GM23338 (cell line): ENCODE data around the gene FEM1B. TPM values are rescaled to one million over a fixed set of nuclear protein-coding genes. Genes with fewer than 3 reads are reported as not detected.

Experiments used
- ATAC-seq: fragments of 200-7000 bp; cut with Tn5 transposase; 3 replicates; pipeline ENCODE4 v1.9.1; 2020
- DNase-seq: peaks from one replicate; pipeline ENCODE4 v3.0.0-alpha.2; 2015; ENCODE audit warnings: low spot score
- H2AFZ ChIP-seq: fragments of 200-600 bp; sonication (generic); 2 replicates; pipeline ENCODE4 v1.8.0; 2016; ENCODE audit warnings: antibody characterized with exemption, mild to moderate bottlenecking, moderate library complexity
- H3F3A ChIP-seq: fragments of 200-600 bp; sonication (generic); replicated peaks from 2 replicates; pipeline ENCODE4 v1.8.0; 2017; ENCODE audit warnings: antibody characterized with exemption, mixed run types, low read depth
- H3K27ac ChIP-seq: fragments of 200-600 bp; sonication (generic); 2 replicates; pipeline ENCODE4 v1.6.1; 2016; ENCODE audit warnings: low read depth
- H3K27me3 ChIP-seq: fragments of 200-600 bp; sonication (generic); 2 replicates; pipeline ENCODE4 v1.8.0; 2016; ENCODE audit warnings: mild to moderate bottlenecking, mixed run types, moderate library complexity; ENCODE audit not compliant: insufficient read depth
- H3K36me3 ChIP-seq: fragments of 200-600 bp; sonication (generic); 2 replicates; pipeline ENCODE4 v1.8.0; 2016; ENCODE audit warnings: mild to moderate bottlenecking; ENCODE audit not compliant: insufficient read depth
- H3K4me1 ChIP-seq: fragments of 200-600 bp; sonication (generic); 2 replicates; pipeline ENCODE4 v1.8.0; 2016; ENCODE audit warnings: mild to moderate bottlenecking, moderate library complexity; ENCODE audit not compliant: insufficient read depth
- H3K4me2 ChIP-seq: fragments of 200-600 bp; sonication (generic); 2 replicates; pipeline ENCODE4 v1.7.1; 2017; ENCODE audit warnings: mixed run types
- H3K4me3 ChIP-seq: fragments of 200-600 bp; sonication (generic); 2 replicates; pipeline ENCODE4 v1.6.1; 2016; ENCODE audit warnings: mixed run types
- H3K79me2 ChIP-seq: fragments of 200-600 bp; sonication (generic); replicated peaks from 2 replicates; pipeline ENCODE4 v1.8.0; 2017; ENCODE audit warnings: mild to moderate bottlenecking; ENCODE audit not compliant: insufficient read depth
- H3K9me2 ChIP-seq: fragments of 200-600 bp; sonication (generic); 2 replicates; pipeline ENCODE4 v1.8.0; 2017; ENCODE audit not compliant: insufficient read depth
- H4K20me1 ChIP-seq: fragments of 200-600 bp; sonication (generic); replicated peaks from 2 replicates; pipeline ENCODE4 v1.8.0; 2017; ENCODE audit warnings: mild to moderate bottlenecking; ENCODE audit not compliant: insufficient read depth
- H3K27ac Mint-ChIP-seq: 2 replicates; pipeline ENCODE4 v1.8.0; 2020; ENCODE audit warnings: inconsistent platforms, mild to moderate bottlenecking, moderate library complexity, mixed read lengths
- H3K27me3 Mint-ChIP-seq: 3 replicates; pipeline ENCODE4 v1.8.0; 2022; ENCODE audit warnings: low read depth, mild to moderate bottlenecking, moderate library complexity, mixed read lengths, inconsistent platforms; ENCODE audit not compliant: insufficient read depth, poor library complexity
- H3K36me3 Mint-ChIP-seq: 3 replicates; pipeline ENCODE4 v1.8.0; 2021; ENCODE audit warnings: low read depth, mild to moderate bottlenecking, inconsistent platforms, moderate library complexity, mixed read lengths
- H3K4me1 Mint-ChIP-seq: 3 replicates; pipeline ENCODE4 v1.8.0; 2020; ENCODE audit warnings: mild to moderate bottlenecking, inconsistent platforms, mixed read lengths
- H3K4me3 Mint-ChIP-seq: 3 replicates; pipeline ENCODE4 v1.8.0; 2021; ENCODE audit warnings: moderate library complexity, mild to moderate bottlenecking, inconsistent platforms, mixed read lengths
- H3K9me3 Mint-ChIP-seq: 3 replicates; pipeline ENCODE4 v1.8.0; 2020; ENCODE audit warnings: moderate library complexity, mild to moderate bottlenecking, inconsistent platforms, mixed read lengths
- CTCF ChIP-seq, 2 experiments: fragments of 200-600 bp in 1 of 2; sonication (generic) in 1 of 2; conservative IDR thresholded peaks; 2 replicates each; pipeline versions ENCODE4 v1.5.1 to v1.6.1; 2016 to 2017; ENCODE audit warnings: antibody characterized with exemption in 2 of 2, low read depth in 2 of 2, mild to moderate bottlenecking in 2 of 2, moderate library complexity in 1 of 2
- JUNB ChIP-seq: IDR thresholded peaks from one replicate; pipeline ENCODE4 v1.6.1; 2016; ENCODE audit warnings: antibody characterized with exemption; ENCODE audit not compliant: unreplicated experiment
- NANOG ChIP-seq: IDR thresholded peaks from 2 replicates; pipeline ENCODE4 v1.6.1; 2016; ENCODE audit warnings: antibody characterized with exemption, borderline replicate concordance
- REST ChIP-seq: IDR thresholded peaks from one replicate; pipeline ENCODE4 v1.6.1; 2018; ENCODE audit warnings: antibody characterized with exemption; ENCODE audit not compliant: unreplicated experiment
- STAT1 ChIP-seq: IDR thresholded peaks from one replicate; pipeline ENCODE4 v1.6.1; 2016; ENCODE audit warnings: antibody characterized with exemption; ENCODE audit not compliant: unreplicated experiment
- ZNF462 ChIP-seq: fragments of 250-450 bp; sonication (Bioruptor Pico); IDR thresholded peaks from 2 replicates; pipeline ENCODE4 v1.5.0; 2020; ENCODE audit warnings: mild to moderate bottlenecking, moderate library complexity
- polyA plus RNA-seq: library from polyadenylated mRNA; unstranded; fragments of >200 nt; fragmentation: Nextera tagmentation; extraction: Ambion mirVana; gene quantifications from 2 replicates; pipeline ENCODE4 v1.2.1, GENCODE V29; 2016
- total RNA-seq: library from RNA; depleted of rRNA; stranded (reverse); fragments of >200 nt; shearing (Covaris generic); gene quantifications from 2 replicates; pipeline ENCODE4 v1.2.3, GENCODE V29; 2014

The FEM1B gene
- total and polyA plus RNA-seq, 2 experiments from 2014 or later: 13.0 to 82.0 TPM

- no peaks in the 10 kb centered on the region for H3K36me3 ChIP-seq
- H3K79me2 ChIP-seq: no peaks in the 10 kb centered on the region
- no peaks in the 10 kb centered on the region for H3F3A ChIP-seq
- H3K27ac ChIP-seq: no peak overlapping the region
- H2AFZ ChIP-seq: no peak overlapping the region
- H3K27me3 ChIP-seq: no peaks in the 10 kb centered on the region
- TF ChIP-seq ZNF462 (CRISPR knock-in tag) (no peak), REST (no peak), CTCF (conservative IDR thresholded peaks at IDR 0.05; ENCODE audit: low read depth in 2 of 2) (peak in 1 of 2 experiments; percentile 24; a peak in 2 of 4 replicates), NANOG (no peak), STAT1 (no peak), JUNB (no peak)
- no peaks in the 10 kb centered on the region for H3K9me3 Mint-ChIP-seq
- peaks cover 15% of the 10 kb centered on the region for H3K4me1 ChIP-seq
- H4K20me1 ChIP-seq: no peaks in the 10 kb centered on the region
- H3K9me2 ChIP-seq: no peaks in the 10 kb centered on the region
- no peak overlapping the region for H3K4me2 ChIP-seq
- peaks cover 10% of the 10 kb centered on the region for H3K27me3 Mint-ChIP-seq
- no peak overlapping the region for H3K4me3 ChIP-seq
- no peak overlapping the region for H3K27ac Mint-ChIP-seq
- no peaks in the 10 kb centered on the region for H3K36me3 Mint-ChIP-seq
- DNase-seq: no peak
- ATAC-seq: peak; percentile 23; the same call in 2 of the 3 replicates
- H3K4me1 Mint-ChIP-seq: peaks cover 22% of the 10 kb centered on the region
- no peak overlapping the region for H3K4me3 Mint-ChIP-seq
Observed at GRCh38 chr15:68334661-68335124, 57.1 kb downstream of the FEM1B start.
